ENCODE measurements around the gene VN1R5.
"Not testable (repeated sequence)": the region's sequence is repeated elsewhere in the genome, so short reads cannot be mapped to it uniquely, and the experiment has no call there.

Gene VN1R5

GRCh38 chr1:247274605-247275256 is 18.9 kb downstream of the VN1R5 start:
- DNase-seq: no peak

GRCh38 chr1:247277191-247277590 is 21.3 kb downstream of the VN1R5 start:
- DNase-seq: no peak

GRCh38 chr1:247281001-247281574 is 25.2 kb downstream of the VN1R5 start:
- no peak for DNase-seq

GRCh38 chr1:247286134-247286670 is 30.3 kb downstream of the VN1R5 start:
- no peak for DNase-seq

GRCh38 chr1:247287460-247287859 is 31.6 kb downstream of the VN1R5 start:
- DNase-seq: no peak

GRCh38 chr1:247288341-247288740 is 32.5 kb downstream of the VN1R5 start:
- DNase-seq: no peak

- DNase-seq: not testable (repeated sequence)
Measured at GRCh38 chr1:247289274-247289892, 33.5 kb downstream of the VN1R5 start.

- DNase-seq: no peak
Measured at GRCh38 chr1:247290576-247290975, 34.7 kb downstream of the VN1R5 start.

GRCh38 chr1:247291161-247291560 is 35.3 kb downstream of the VN1R5 start:
- DNase-seq: no peak

GRCh38 chr1:247291833-247292561 is 36.1 kb downstream of the VN1R5 start:
- DNase-seq: no peak

- DNase-seq: no peak
Measured at GRCh38 chr1:247293047-247293446, 37.2 kb downstream of the VN1R5 start.

GRCh38 chr1:247294282-247294681 is 38.4 kb downstream of the VN1R5 start:
- no peak for DNase-seq

- DNase-seq: no peak
Measured at GRCh38 chr1:247295274-247295684, 39.4 kb downstream of the VN1R5 start.

- no peak for DNase-seq
Measured at GRCh38 chr1:247295746-247296145, 39.9 kb downstream of the VN1R5 start.

GRCh38 chr1:247296599-247297180 is 40.8 kb downstream of the VN1R5 start:
- DNase-seq: no peak

- no peak for DNase-seq
Measured at GRCh38 chr1:247297263-247298123, 41.6 kb downstream of the VN1R5 start.

- no peak for DNase-seq
Measured at GRCh38 chr1:247298124-247298481, 42.2 kb downstream of the VN1R5 start.

- no peak for DNase-seq
Measured at GRCh38 chr1:247298701-247299100, 42.8 kb downstream of the VN1R5 start.

GRCh38 chr1:247299723-247300381 is 44.0 kb downstream of the VN1R5 start:
- DNase-seq: no peak

- DNase-seq: no peak
Measured at GRCh38 chr1:247300491-247301175, 44.8 kb downstream of the VN1R5 start.

GRCh38 chr1:247301176-247301540 is 45.3 kb downstream of the VN1R5 start:
- DNase-seq: no peak
